Neural cell (in vitro differentiated cells): ENCODE results near the gene ARHGAP42. TPM values are rescaled to one million over a fixed set of nuclear protein-coding genes. Genes with fewer than 3 reads are reported as not detected.

Source experiments
- H2AFZ ChIP-seq: fragments of 200-600, 300-800 bp; sonication (generic), shearing (Covaris generic); 2 replicates; pipeline ENCODE4 v1.6.0; 2014; ENCODE audit warnings: low read depth, mild to moderate bottlenecking, antibody characterized with exemption, low read length, moderate library complexity
- H3F3A ChIP-seq: fragments of 200-600 bp; shearing (Covaris generic); 2 replicates; pipeline ENCODE4 v1.6.1; 2016; ENCODE audit warnings: mild to moderate bottlenecking, moderate library complexity, mixed read lengths, antibody characterized with exemption, low read length; ENCODE audit not compliant: insufficient read depth, poor library complexity, severe bottlenecking
- H3K27ac ChIP-seq: fragments of 200-600, 300-800 bp; sonication (generic), shearing (Covaris generic); 2 replicates; pipeline ENCODE4 v1.5.1; 2014; ENCODE audit warnings: mild to moderate bottlenecking, low read length, moderate library complexity
- H3K27me3 ChIP-seq: fragments of 300-800, 200-600 bp; sonication (generic), shearing (Covaris generic); 2 replicates; pipeline ENCODE4 v1.6.0; 2014; ENCODE audit warnings: mild to moderate bottlenecking, low read depth, low read length, moderate library complexity; ENCODE audit not compliant: insufficient read depth
- H3K36me3 ChIP-seq: fragments of 300-800, 200-600 bp; sonication (generic), shearing (Covaris generic); 2 replicates; pipeline ENCODE4 v1.5.1; 2014; ENCODE audit warnings: mild to moderate bottlenecking, antibody characterized with exemption, low read length, moderate library complexity; ENCODE audit not compliant: insufficient read depth
- H3K4me2 ChIP-seq: fragments of 300-800, 200-600 bp; sonication (generic), shearing (Covaris generic); 2 replicates; pipeline ENCODE4 v1.6.0; 2014; ENCODE audit warnings: mild to moderate bottlenecking, low read length
- H3K4me3 ChIP-seq: fragments of 300-800, 200-600 bp; sonication (generic), shearing (Covaris generic); 2 replicates; pipeline ENCODE4 v1.5.1; 2014; ENCODE audit warnings: mild to moderate bottlenecking, low read length, moderate library complexity
- H3K79me2 ChIP-seq: fragments of 200-600 bp; shearing (Covaris generic); replicated peaks from 2 replicates; pipeline ENCODE4 v1.6.0; 2014; ENCODE audit warnings: mild to moderate bottlenecking, low read length, moderate library complexity; ENCODE audit not compliant: insufficient read depth
- H3K9ac ChIP-seq: fragments of 300-800, 200-600 bp; sonication (generic), shearing (Covaris generic); 2 replicates; pipeline ENCODE4 v1.6.1; 2016; ENCODE audit warnings: mild to moderate bottlenecking, low read length, mixed read lengths
- H3K9me2 ChIP-seq: fragments of 200-600 bp; shearing (Covaris generic); 2 replicates; pipeline ENCODE4 v1.6.1; 2016; ENCODE audit warnings: mild to moderate bottlenecking, low read length, mixed read lengths; ENCODE audit not compliant: insufficient read depth
- H3K9me3 ChIP-seq: fragments of 200-600, 300-800 bp; sonication (generic), shearing (Covaris generic); 2 replicates; pipeline ENCODE4 v1.6.1; 2016; ENCODE audit warnings: mild to moderate bottlenecking, mixed run types, low read length, moderate library complexity, mixed read lengths
- H4K20me1 ChIP-seq: fragments of 200-600 bp; shearing (Covaris generic); 2 replicates; pipeline ENCODE4 v1.6.1; 2016; ENCODE audit warnings: mild to moderate bottlenecking, mixed run types; ENCODE audit not compliant: insufficient read depth
- CTCF ChIP-seq: fragments of 450-650 bp; IDR thresholded peaks from 2 replicates; pipeline ENCODE4 v1.5.1; 2014; ENCODE audit warnings: antibody characterized with exemption, mild to moderate bottlenecking, moderate library complexity; ENCODE audit not compliant: poor library complexity, severe bottlenecking
- EP300 ChIP-seq: fragments of 450-650 bp; conservative IDR thresholded peaks from 2 replicates; pipeline ENCODE4 v1.6.1; 2014; ENCODE audit warnings: antibody characterized with exemption, mild to moderate bottlenecking, moderate library complexity; ENCODE audit not compliant: poor library complexity, severe bottlenecking
- EZH2 ChIP-seq: fragments of 200-600, 300-800 bp; shearing (Covaris generic), sonication (generic); IDR thresholded peaks from 2 replicates; pipeline ENCODE4 v1.6.1; 2014; ENCODE audit warnings: antibody characterized with exemption, low read length, borderline replicate concordance, mild to moderate bottlenecking; ENCODE audit not compliant: insufficient read depth, poor library complexity, severe bottlenecking
- MXI1 ChIP-seq: fragments of 450-650 bp; conservative IDR thresholded peaks from 2 replicates; pipeline ENCODE4 v1.6.1; 2014; ENCODE audit warnings: antibody characterized with exemption, mild to moderate bottlenecking; ENCODE audit not compliant: poor library complexity, severe bottlenecking
- POLR2AphosphoS5 ChIP-seq: IDR thresholded peaks from 2 replicates; pipeline ENCODE4 v1.6.1; 2012
- RAD21 ChIP-seq: fragments of 450-650 bp; conservative IDR thresholded peaks from 2 replicates; pipeline ENCODE4 v1.6.1; 2014; ENCODE audit warnings: antibody characterized with exemption, mild to moderate bottlenecking, moderate library complexity
- REST ChIP-seq: IDR thresholded peaks from 2 replicates; pipeline ENCODE4 v1.6.1; 2012; ENCODE audit warnings: borderline replicate concordance
- SMC3 ChIP-seq: fragments of 450-650 bp; conservative IDR thresholded peaks from 2 replicates; pipeline ENCODE4 v1.6.1; 2014; ENCODE audit warnings: antibody characterized with exemption, mild to moderate bottlenecking, moderate library complexity; ENCODE audit not compliant: poor library complexity
- TAF1 ChIP-seq: IDR thresholded peaks from 2 replicates; pipeline ENCODE4 v1.6.1; 2012; ENCODE audit warnings: low read depth
- polyA plus RNA-seq: library from polyadenylated mRNA; depleted of rRNA; stranded (reverse); fragments of >200 nt; gene quantifications from 2 replicates; pipeline ENCODE4 v1.2.3, GENCODE V29; 2014

Gene ARHGAP42
- polyA plus RNA-seq, 1 donor from 2014 or later = 0.64 TPM

GRCh38 chr11:101009690-101010055 lies 322.6 kb downstream of the ARHGAP42 start:
- Histone ChIP-seq H3K4me2 (no peak overlapping the region), H3K27ac (no peak overlapping the region), H2AFZ (no peak overlapping the region), H3K9me2 (no peaks in the 10 kb centered on the region), H4K20me1 (no peaks in the 10 kb centered on the region), H3K27me3 (no peaks in the 10 kb centered on the region), H3K36me3 (no peaks in the 10 kb centered on the region), H3K4me3 (no peak overlapping the region), H3K9me3 (no peaks in the 10 kb centered on the region), H3K9ac (no peak overlapping the region), H3K79me2 (no peaks in the 10 kb centered on the region), H3F3A (no peaks in the 10 kb centered on the region)
- no peak for TF ChIP-seq RAD21
- TF ChIP-seq TAF1 = no peak
- no peak for TF ChIP-seq CTCF
- no peak for TF ChIP-seq SMC3
- no peak for TF ChIP-seq MXI1
- no peak for TF ChIP-seq EZH2
- no peak for TF ChIP-seq POLR2AphosphoS5
- no peak for TF ChIP-seq REST
- TF ChIP-seq EP300 = no peak

- no peaks in the 10 kb centered on the region for H3K9me2 ChIP-seq
- no peak overlapping the region for H3K9ac ChIP-seq
- H3K79me2 ChIP-seq = no peaks in the 10 kb centered on the region
- TF ChIP-seq EP300 (no peak), TAF1 (no peak), POLR2AphosphoS5 (no peak), RAD21 (no peak), SMC3 (no peak), EZH2 (no peak), MXI1 (no peak), CTCF (no peak), REST (no peak)
- H3K27ac ChIP-seq = no peak overlapping the region
- no peaks in the 10 kb centered on the region for H3K27me3 ChIP-seq
- no peaks in the 10 kb centered on the region for H3K36me3 ChIP-seq
- H3K4me2 ChIP-seq = no peak overlapping the region
- H3F3A ChIP-seq = no peaks in the 10 kb centered on the region
- no peak overlapping the region for H3K4me3 ChIP-seq
- H3K9me3 ChIP-seq = no peaks in the 10 kb centered on the region
- H4K20me1 ChIP-seq = no peaks in the 10 kb centered on the region
- H2AFZ ChIP-seq = no peak overlapping the region
Measured at GRCh38 chr11:101010899-101011298, 323.8 kb downstream of the ARHGAP42 start.
